HEK293 (cell line): ENCODE measurements around the gene CNTRL.

Experiments used
- CTCF ChIA-PET: fragments of 350-600 bp; formaldehyde crosslinking; extraction: SDS; loops from one replicate; lab custom pipeline; 2021; ENCODE audit warnings: antibody characterized with exemption; lab: Yijun Ruan, JAX
- POLR2A ChIA-PET: fragments of 300-600 bp; formaldehyde crosslinking; extraction: SDS; loops from one replicate; lab custom pipeline; 2020; ENCODE audit warnings: antibody characterized with exemption, inconsistent platforms; lab: Yijun Ruan, JAX
- H3K27ac ChIP-seq: fragments of 200-500 bp; sonication (Bioruptor generic); 2 replicates; pipeline ENCODE4 v1.5.1; 2014; ENCODE audit warnings: low read depth, low read length, control low read depth, inconsistent platforms; ENCODE audit errors: extremely low read depth
- H3K36me3 ChIP-seq, 2 experiments: fragments of 200-500 bp in 1 of 2; sonication (Bioruptor generic) in 1 of 2; 1 replicate in 1 of 2; 2 replicates in 1 of 2; pipeline ENCODE4 v1.5.1; 2014 to 2017; ENCODE audit warnings: inconsistent platforms in 2 of 2, low read length in 2 of 2; ENCODE audit not compliant: control insufficient read depth in 2 of 2, insufficient read depth in 1 of 2
- H3K4me1 ChIP-seq: fragments of 200-500 bp; sonication (Bioruptor generic); 2 replicates; pipeline ENCODE4 v1.5.1; 2014; ENCODE audit warnings: mild to moderate bottlenecking, low read length, inconsistent platforms; ENCODE audit not compliant: control insufficient read depth, insufficient read depth
- H3K4me3 ChIP-seq: 2 replicates; pipeline ENCODE4 v1.5.1; 2011; ENCODE audit warnings: low read depth, mild to moderate bottlenecking, control low read depth, low read length, moderate library complexity
- H3K9me3 ChIP-seq: fragments of 200-500 bp; sonication (Bioruptor generic); 2 replicates; pipeline ENCODE4 v1.5.1; 2014; ENCODE audit warnings: low read depth, low read length, inconsistent platforms; ENCODE audit not compliant: control insufficient read depth, insufficient read depth
- HOXD13 ChIP-seq: sonication (generic); formaldehyde crosslinking; IDR thresholded peaks from 2 replicates; pipeline ENCODE4 v1.8.0; 2022; ENCODE audit warnings: missing genetic modification reagents, borderline replicate concordance
- KLF16 ChIP-seq: fragments of 450-650 bp; formaldehyde crosslinking; IDR thresholded peaks from 2 replicates; pipeline ENCODE4 v1.5.1; 2017; ENCODE audit warnings: missing biosample characterization, missing genetic modification characterization
- REPIN1 ChIP-seq: fragments of 450-650 bp; formaldehyde crosslinking; IDR thresholded peaks from 2 replicates; pipeline ENCODE4 v1.5.1; 2017; ENCODE audit warnings: missing biosample characterization, missing genetic modification characterization, low read depth
- REST ChIP-seq: fragments of 450-650 bp; formaldehyde crosslinking; IDR thresholded peaks from 2 replicates; pipeline ENCODE4 v1.5.1; 2016; ENCODE audit warnings: missing biosample characterization, missing genetic modification characterization
- YY1 ChIP-seq: fragments of 450-650 bp; formaldehyde crosslinking; IDR thresholded peaks from 2 replicates; pipeline ENCODE4 v1.5.1; 2018; ENCODE audit warnings: missing biosample characterization, missing genetic modification characterization
- ZBTB11 ChIP-seq: fragments of 450-650 bp; formaldehyde crosslinking; conservative IDR thresholded peaks from 2 replicates; pipeline ENCODE4 v1.5.1; 2016; ENCODE audit warnings: low read depth, missing biosample characterization, missing genetic modification characterization
- ZBTB20 ChIP-seq: fragments of 450-650 bp; formaldehyde crosslinking; IDR thresholded peaks from 2 replicates; pipeline ENCODE4 v1.5.1; 2016; ENCODE audit warnings: missing biosample characterization, missing genetic modification characterization
- ZBTB8A ChIP-seq: fragments of 450-650 bp; formaldehyde crosslinking; IDR thresholded peaks from 2 replicates; pipeline ENCODE4 v1.5.1; 2016; ENCODE audit warnings: missing biosample characterization, missing genetic modification characterization
- ZNF157 ChIP-seq: fragments of 450-650 bp; formaldehyde crosslinking; IDR thresholded peaks from 2 replicates; pipeline ENCODE4 v1.5.1; 2016; ENCODE audit warnings: missing biosample characterization, missing genetic modification characterization
- ZNF394 ChIP-seq: fragments of 450-650 bp; formaldehyde crosslinking; IDR thresholded peaks from 2 replicates; pipeline ENCODE4 v1.5.1; 2016; ENCODE audit warnings: missing biosample characterization, missing genetic modification characterization, mild to moderate bottlenecking, moderate library complexity, borderline replicate concordance
- ZNF449 ChIP-seq: fragments of 450-650 bp; formaldehyde crosslinking; IDR thresholded peaks from 2 replicates; pipeline ENCODE4 v1.5.1; 2017; ENCODE audit warnings: missing biosample characterization, mild to moderate bottlenecking, missing genetic modification characterization, moderate library complexity
- ZNF549 ChIP-seq: fragments of 450-650 bp; IDR thresholded peaks from 2 replicates; pipeline ENCODE4 v1.5.1; 2018; ENCODE audit warnings: missing biosample characterization, missing genetic modification characterization, mild to moderate bottlenecking, inconsistent platforms, moderate library complexity
- ZNF585B ChIP-seq: fragments of 450-650 bp; formaldehyde crosslinking; IDR thresholded peaks from 2 replicates; pipeline ENCODE4 v1.5.1; 2016; ENCODE audit warnings: missing biosample characterization, missing genetic modification characterization
- ZNF610 ChIP-seq: fragments of 450-650 bp; formaldehyde crosslinking; IDR thresholded peaks from 2 replicates; pipeline ENCODE4 v1.5.1; 2016; ENCODE audit warnings: missing biosample characterization, missing genetic modification characterization, borderline replicate concordance
- ZNF692 ChIP-seq: fragments of 450-650 bp; formaldehyde crosslinking; IDR thresholded peaks from 2 replicates; pipeline ENCODE4 v1.5.1; 2016; ENCODE audit warnings: missing biosample characterization, missing genetic modification characterization
- ZNF776 ChIP-seq: fragments of 450-650 bp; formaldehyde crosslinking; IDR thresholded peaks from 2 replicates; pipeline ENCODE4 v1.5.0; 2017; ENCODE audit warnings: missing biosample characterization, missing genetic modification characterization, borderline replicate concordance
- ZNF843 ChIP-seq: fragments of 450-650 bp; formaldehyde crosslinking; IDR thresholded peaks from 2 replicates; pipeline ENCODE4 v1.5.1; 2016; ENCODE audit warnings: missing biosample characterization, missing genetic modification characterization

The CNTRL gene

GRCh38 chr9:121026768-121027167 lies 48.0 kb upstream of the CNTRL start:
- no peaks in the 10 kb centered on the region for H3K4me1 ChIP-seq
- TF ChIP-seq ZNF610 (tag by site-specific recombination) (no peak), HOXD13 (CRISPR knock-in tag) (no peak), ZBTB20 (no peak), ZNF776 (tag by site-specific recombination) (no peak), REPIN1 (no peak), YY1 (tag by site-specific recombination) (no peak), ZBTB11 (tag by site-specific recombination) (no peak), REST (no peak), KLF16 (tag by site-specific recombination) (no peak), ZNF692 (no peak), ZNF449 (tag by site-specific recombination) (no peak), ZNF394 (tag by site-specific recombination) (no peak), ZBTB8A (tag by site-specific recombination) (no peak), ZNF549 (no peak), ZNF157 (tag by site-specific recombination) (no peak), ZNF843 (tag by site-specific recombination) (no peak), ZNF585B (tag by site-specific recombination) (no peak)
- TF ChIP-seq, all 188 proteins: peak for 0
- Histone ChIP-seq H3K27ac (no peak overlapping the region), H3K36me3 (no peaks in the 10 kb centered on the region), H3K4me3 (no peak overlapping the region), H3K9me3 (no peaks in the 10 kb centered on the region)
- CTCF ChIA-PET, result no interaction called here
- POLR2A ChIA-PET, result no interaction called here
